ENCODE data around the gene DIAPH2.

The DIAPH2 gene

DNA sequence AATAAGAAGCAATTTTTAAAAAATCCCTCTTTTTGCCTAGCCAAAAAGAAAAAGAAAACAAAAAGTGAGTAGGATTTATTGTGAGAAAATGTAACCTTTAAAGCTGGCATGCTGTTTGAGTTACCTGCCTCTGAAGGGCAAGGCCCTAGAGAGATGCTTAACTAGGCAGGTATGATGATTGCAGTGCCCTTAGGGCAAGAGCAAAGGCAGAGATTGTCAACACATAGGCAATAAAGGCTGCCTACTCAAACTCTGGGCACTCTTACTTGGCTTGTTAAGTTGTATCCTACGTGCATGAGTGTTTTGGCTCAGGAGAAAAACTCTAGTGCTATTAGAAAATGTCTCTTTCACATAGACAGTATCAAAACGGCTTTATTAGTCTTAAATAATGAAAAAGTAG, 505.0 kb downstream of the DIAPH2 start:
- H3K9me3 ChIP-seq (ENCODE audit: low read length), result no peaks in the 10 kb centered on the region
- no peak overlapping the region for H3K9ac ChIP-seq (ENCODE audit: low read length)
- no peaks in the 10 kb centered on the region for H3K27me3 ChIP-seq (ENCODE audit: control insufficient read depth in 1 of 2, insufficient read depth in 2 of 2, low read length in 2 of 2)
- no peaks in the 10 kb centered on the region for H3K36me3 ChIP-seq (ENCODE audit: insufficient read depth, low read length)
- H3K4me3 ChIP-seq (ENCODE audit: low read depth in 1 of 2, low read length in 2 of 2), result no peak overlapping the region
- H3K4me1 ChIP-seq (ENCODE audit: insufficient read depth, low read length), result no peaks in the 10 kb centered on the region
- H3K27ac ChIP-seq (ENCODE audit: low read depth, low read length), result no peak overlapping the region

DNA sequence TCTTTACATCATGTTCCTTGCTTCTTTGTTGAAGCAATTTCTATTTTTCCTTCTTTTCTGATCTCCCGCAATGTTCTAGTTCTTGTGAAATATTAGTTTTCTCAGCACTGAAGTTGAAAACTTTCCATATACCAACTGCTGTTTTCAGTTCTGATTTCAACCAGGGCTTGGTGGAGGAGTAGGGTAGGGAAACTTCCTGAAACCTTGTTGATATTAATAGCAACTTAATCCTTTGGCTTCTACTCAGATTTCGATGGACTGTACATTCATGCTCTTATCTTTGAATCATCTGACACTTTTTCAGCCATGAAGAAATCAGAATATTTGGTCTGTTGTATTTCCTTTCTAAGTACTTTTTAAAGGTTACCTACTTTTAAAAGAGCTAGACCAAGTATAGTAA, 514.9 kb downstream of the DIAPH2 start:
- Histone ChIP-seq H3K4me1 (ENCODE audit: insufficient read depth, low read length) (no peaks in the 10 kb centered on the region), H3K4me3 (ENCODE audit: low read depth in 1 of 2, low read length in 2 of 2) (no peak overlapping the region), H3K9ac (ENCODE audit: low read length) (no peak overlapping the region), H3K27ac (ENCODE audit: low read depth, low read length) (no peak overlapping the region), H3K27me3 (ENCODE audit: control insufficient read depth in 1 of 2, insufficient read depth in 2 of 2, low read length in 2 of 2) (no peaks in the 10 kb centered on the region), H3K9me3 (ENCODE audit: low read length) (no peaks in the 10 kb centered on the region), H3K36me3 (ENCODE audit: insufficient read depth, low read length) (no peaks in the 10 kb centered on the region)

DNA sequence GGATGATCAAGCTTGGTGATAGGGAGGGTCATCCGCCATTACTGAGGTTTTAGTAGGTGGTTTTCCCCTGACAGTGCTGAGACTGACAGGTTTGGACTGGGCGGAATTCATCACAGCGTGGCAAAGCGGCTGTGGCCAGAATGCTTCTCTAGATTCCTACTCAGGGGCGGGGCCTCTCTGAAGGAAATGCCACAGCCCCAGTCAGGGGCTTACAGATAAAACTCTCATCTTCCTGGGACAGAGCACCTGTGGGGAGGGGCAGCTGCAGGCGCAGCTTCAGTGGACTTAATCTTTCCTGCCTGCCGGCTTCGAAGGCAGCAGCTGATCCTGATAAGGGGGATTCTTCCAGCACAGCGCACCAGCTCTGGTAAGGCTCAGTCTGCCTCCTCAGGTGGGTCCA, 515.8 kb downstream of the DIAPH2 start:
- H3K4me3 ChIP-seq (ENCODE audit: low read depth in 1 of 2, low read length in 2 of 2), result no peak overlapping the region
- no peaks in the 10 kb centered on the region for H3K9me3 ChIP-seq (ENCODE audit: low read length)
- no peak overlapping the region for H3K9ac ChIP-seq (ENCODE audit: low read length)
- no peaks in the 10 kb centered on the region for H3K27me3 ChIP-seq (ENCODE audit: control insufficient read depth in 1 of 2, insufficient read depth in 2 of 2, low read length in 2 of 2)
- no peaks in the 10 kb centered on the region for H3K4me1 ChIP-seq (ENCODE audit: insufficient read depth, low read length)
- no peaks in the 10 kb centered on the region for H3K36me3 ChIP-seq (ENCODE audit: insufficient read depth, low read length)
- no peak overlapping the region for H3K27ac ChIP-seq (ENCODE audit: low read depth, low read length)

DNA sequence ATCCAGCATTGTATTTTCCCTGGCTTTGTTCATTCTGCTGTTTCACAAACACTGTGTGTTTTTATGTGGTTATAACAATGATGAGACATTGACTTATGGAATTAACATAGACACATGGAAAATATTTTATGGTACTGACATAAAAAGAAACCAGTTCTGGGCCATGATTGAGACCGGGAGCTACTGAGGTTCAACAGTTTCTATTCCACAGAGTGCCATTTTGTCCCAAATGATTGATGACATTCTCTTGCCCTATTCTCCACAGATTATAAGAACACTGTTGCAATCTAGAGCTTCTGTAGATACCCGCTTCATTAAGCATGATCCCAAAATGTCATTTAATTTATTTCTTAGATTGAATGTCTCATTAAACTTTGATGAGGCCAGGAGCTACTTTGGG, 525.9 kb downstream of the DIAPH2 start:
- no peaks in the 10 kb centered on the region for H3K9me3 ChIP-seq (ENCODE audit: low read length)
- no peak overlapping the region for H3K9ac ChIP-seq (ENCODE audit: low read length)
- no peak overlapping the region for H3K27ac ChIP-seq (ENCODE audit: low read depth, low read length)
- H3K4me1 ChIP-seq (ENCODE audit: insufficient read depth, low read length), result no peaks in the 10 kb centered on the region
- H3K36me3 ChIP-seq (ENCODE audit: insufficient read depth, low read length), result no peaks in the 10 kb centered on the region
- no peak overlapping the region for H3K4me3 ChIP-seq (ENCODE audit: low read depth in 1 of 2, low read length in 2 of 2)
- no peaks in the 10 kb centered on the region for H3K27me3 ChIP-seq (ENCODE audit: control insufficient read depth in 1 of 2, insufficient read depth in 2 of 2, low read length in 2 of 2)

DNA sequence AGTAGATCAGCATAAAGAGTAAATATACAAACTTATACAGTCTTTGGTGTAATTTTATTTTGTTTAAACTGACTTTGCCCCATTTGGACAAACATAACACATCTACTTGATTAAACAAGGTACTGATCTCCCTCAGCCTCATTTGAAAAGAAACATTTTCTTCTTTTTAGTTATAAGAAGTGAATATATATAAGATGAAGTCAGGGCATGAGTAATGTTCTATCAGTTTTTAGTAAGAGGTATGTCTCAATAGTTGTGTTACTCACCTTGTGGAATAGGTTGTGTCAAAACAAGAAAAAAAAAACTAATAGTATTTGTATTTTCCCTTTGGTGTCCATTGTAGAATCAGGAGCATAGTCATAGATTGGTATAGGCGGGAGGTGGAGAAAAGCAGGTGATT, 526.4 kb downstream of the DIAPH2 start:
- H3K27me3 ChIP-seq (ENCODE audit: control insufficient read depth in 1 of 2, insufficient read depth in 2 of 2, low read length in 2 of 2), result no peaks in the 10 kb centered on the region
- H3K27ac ChIP-seq (ENCODE audit: low read depth, low read length), result no peak overlapping the region
- no peaks in the 10 kb centered on the region for H3K4me1 ChIP-seq (ENCODE audit: insufficient read depth, low read length)
- no peak overlapping the region for H3K9ac ChIP-seq (ENCODE audit: low read length)
- H3K4me3 ChIP-seq (ENCODE audit: low read depth in 1 of 2, low read length in 2 of 2), result no peak overlapping the region
- H3K9me3 ChIP-seq (ENCODE audit: low read length), result no peaks in the 10 kb centered on the region
- no peaks in the 10 kb centered on the region for H3K36me3 ChIP-seq (ENCODE audit: insufficient read depth, low read length)

DNA sequence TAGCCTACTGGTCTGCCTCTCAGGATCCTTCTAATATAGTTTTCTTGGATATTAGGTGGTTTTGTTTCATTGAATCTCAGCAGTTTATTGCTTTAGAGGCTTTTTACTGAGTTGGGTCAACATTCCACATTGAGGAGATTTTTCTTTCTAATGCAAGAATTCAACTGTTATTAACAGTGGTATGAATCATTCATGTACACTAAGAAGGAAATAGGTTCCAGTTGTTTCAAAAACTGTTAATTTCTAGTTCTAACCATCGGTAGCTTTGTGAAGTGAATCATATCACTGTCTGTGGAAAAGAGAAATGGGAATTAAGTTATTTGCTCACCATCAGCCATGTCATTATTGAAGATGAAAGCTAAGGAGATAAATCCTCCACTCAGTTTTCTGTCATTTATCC, 530.5 kb downstream of the DIAPH2 start:
- Histone ChIP-seq H3K9me3 (ENCODE audit: low read length) (no peaks in the 10 kb centered on the region), H3K27ac (ENCODE audit: low read depth, low read length) (no peak overlapping the region), H3K9ac (ENCODE audit: low read length) (no peak overlapping the region), H3K4me1 (ENCODE audit: insufficient read depth, low read length) (no peaks in the 10 kb centered on the region), H3K27me3 (ENCODE audit: control insufficient read depth in 1 of 2, insufficient read depth in 2 of 2, low read length in 2 of 2) (no peaks in the 10 kb centered on the region), H3K36me3 (ENCODE audit: insufficient read depth, low read length) (no peaks in the 10 kb centered on the region), H3K4me3 (ENCODE audit: low read depth in 1 of 2, low read length in 2 of 2) (no peak overlapping the region)

DNA sequence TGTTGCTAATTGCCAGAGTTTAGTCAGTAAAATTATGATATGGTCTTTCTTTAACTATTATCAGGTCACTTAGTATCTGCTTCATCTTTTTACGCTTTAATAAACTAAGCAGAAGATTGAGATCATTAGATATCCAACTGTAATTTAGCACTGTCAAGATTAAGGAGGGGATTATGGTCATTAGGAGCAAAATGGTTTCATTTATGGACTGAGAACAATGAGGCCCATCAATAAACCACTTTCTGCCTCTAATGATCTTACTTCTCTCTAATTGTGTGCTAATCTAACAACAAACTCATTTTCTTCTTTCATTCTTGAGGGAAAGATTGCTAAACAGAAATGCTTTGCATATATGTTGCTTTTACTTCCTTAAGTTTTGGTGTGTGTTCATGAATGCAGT, 539.5 kb downstream of the DIAPH2 start:
- no peaks in the 10 kb centered on the region for H3K27me3 ChIP-seq (ENCODE audit: control insufficient read depth in 1 of 2, insufficient read depth in 2 of 2, low read length in 2 of 2)

DNA sequence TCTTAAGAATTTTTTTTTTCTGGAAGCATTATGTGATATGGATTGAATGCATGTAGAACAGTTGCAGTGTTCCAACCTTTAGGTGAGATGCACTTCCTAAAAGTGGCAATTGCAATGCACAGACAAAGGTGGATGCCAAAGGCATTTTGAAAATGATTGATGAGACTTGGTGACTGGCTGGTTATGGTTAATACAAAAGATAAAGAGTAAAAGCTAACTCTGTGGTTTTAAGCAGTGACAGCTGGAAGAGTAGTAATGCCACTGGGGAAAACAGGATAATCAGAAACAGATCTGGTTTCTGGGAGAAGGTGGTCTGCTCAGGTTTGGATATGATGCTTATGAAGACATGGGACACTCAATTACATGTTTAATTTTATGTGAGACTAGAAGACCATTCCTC, 544.7 kb downstream of the DIAPH2 start:
- no peaks in the 10 kb centered on the region for H3K36me3 ChIP-seq (ENCODE audit: insufficient read depth, low read length)
- H3K27ac ChIP-seq (ENCODE audit: low read depth, low read length), result no peak overlapping the region
- H3K4me3 ChIP-seq (ENCODE audit: low read depth in 1 of 2, low read length in 2 of 2), result no peak overlapping the region
- H3K4me1 ChIP-seq (ENCODE audit: insufficient read depth, low read length), result no peaks in the 10 kb centered on the region
- H3K27me3 ChIP-seq (ENCODE audit: control insufficient read depth in 1 of 2, insufficient read depth in 2 of 2, low read length in 2 of 2), result no peaks in the 10 kb centered on the region
- H3K9ac ChIP-seq (ENCODE audit: low read length), result no peak overlapping the region
- H3K9me3 ChIP-seq (ENCODE audit: low read length), result no peaks in the 10 kb centered on the region

More for the DNA sequence above, 539.5 kb downstream of the DIAPH2 start:
- H3K4me3 ChIP-seq (ENCODE audit: low read depth in 1 of 2, low read length in 2 of 2), result no peak overlapping the region
- no peaks in the 10 kb centered on the region for H3K36me3 ChIP-seq (ENCODE audit: insufficient read depth, low read length)
- H3K27ac ChIP-seq (ENCODE audit: low read depth, low read length), result no peak overlapping the region
- no peaks in the 10 kb centered on the region for H3K4me1 ChIP-seq (ENCODE audit: insufficient read depth, low read length)
- no peaks in the 10 kb centered on the region for H3K9me3 ChIP-seq (ENCODE audit: low read length)
- H3K9ac ChIP-seq (ENCODE audit: low read length), result no peak overlapping the region

DNA sequence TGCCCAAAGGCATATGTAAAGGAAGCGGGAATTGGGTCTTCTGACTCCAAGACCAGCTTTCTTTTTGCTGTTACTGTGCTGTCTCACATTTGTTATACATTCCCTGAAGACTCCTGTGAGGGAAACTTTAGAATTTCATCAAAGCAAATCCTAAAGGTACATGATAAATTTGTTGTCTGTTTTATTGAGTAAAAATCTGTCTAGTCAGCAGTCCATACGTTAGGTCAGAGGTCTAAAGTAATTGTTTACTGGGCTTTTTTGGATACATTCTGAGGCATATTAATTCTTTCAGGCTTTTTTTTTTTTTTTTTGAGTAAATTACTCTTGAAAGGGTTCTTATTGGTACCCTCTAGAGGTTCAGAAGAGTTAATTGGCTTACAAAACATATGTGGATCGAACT, 546.3 kb downstream of the DIAPH2 start:
- Histone ChIP-seq H3K4me3 (ENCODE audit: low read depth in 1 of 2, low read length in 2 of 2) (no peak overlapping the region), H3K9me3 (ENCODE audit: low read length) (no peaks in the 10 kb centered on the region), H3K36me3 (ENCODE audit: insufficient read depth, low read length) (no peaks in the 10 kb centered on the region), H3K9ac (ENCODE audit: low read length) (no peak overlapping the region), H3K27ac (ENCODE audit: low read depth, low read length) (no peak overlapping the region), H3K27me3 (ENCODE audit: control insufficient read depth in 1 of 2, insufficient read depth in 2 of 2, low read length in 2 of 2) (no peaks in the 10 kb centered on the region), H3K4me1 (ENCODE audit: insufficient read depth, low read length) (no peaks in the 10 kb centered on the region)

DNA sequence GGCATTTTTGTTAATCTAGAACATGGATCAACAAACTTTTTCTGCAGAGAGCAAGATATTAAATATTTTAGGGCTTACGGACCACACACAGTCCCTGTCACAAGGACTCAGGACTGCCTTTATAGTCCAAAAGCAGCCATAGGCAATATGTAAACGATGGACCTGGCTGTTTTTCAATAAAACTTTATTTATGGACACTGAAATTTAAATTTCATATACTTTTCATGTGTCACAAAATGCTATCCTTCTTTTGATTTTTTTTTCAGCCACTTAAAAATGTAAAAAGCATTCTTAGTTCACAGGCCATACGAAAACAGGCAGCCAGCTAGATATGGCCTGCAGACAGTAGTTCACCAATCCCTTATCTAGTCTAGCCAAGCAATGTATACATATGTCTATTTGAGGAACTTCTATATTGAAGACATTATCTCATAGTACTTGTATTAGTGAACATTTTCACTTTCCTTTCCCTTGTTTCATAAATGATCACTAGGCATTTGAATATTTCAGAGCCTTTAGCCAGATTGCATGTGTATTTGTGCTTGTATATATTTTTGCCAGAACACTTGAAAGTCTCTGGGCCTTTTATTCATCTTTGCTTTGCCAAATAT, 549.9 kb downstream of the DIAPH2 start:
- H3K9ac ChIP-seq (ENCODE audit: low read length), result no peak overlapping the region
- no peak overlapping the region for H3K27ac ChIP-seq (ENCODE audit: low read depth, low read length)
- H3K9me3 ChIP-seq (ENCODE audit: low read length), result no peaks in the 10 kb centered on the region
- no peaks in the 10 kb centered on the region for H3K36me3 ChIP-seq (ENCODE audit: insufficient read depth, low read length)
- no peak overlapping the region for H3K4me3 ChIP-seq (ENCODE audit: low read depth in 1 of 2, low read length in 2 of 2)
- H3K27me3 ChIP-seq (ENCODE audit: control insufficient read depth in 1 of 2, insufficient read depth in 2 of 2, low read length in 2 of 2), result no peaks in the 10 kb centered on the region
- no peaks in the 10 kb centered on the region for H3K4me1 ChIP-seq (ENCODE audit: insufficient read depth, low read length)

DNA sequence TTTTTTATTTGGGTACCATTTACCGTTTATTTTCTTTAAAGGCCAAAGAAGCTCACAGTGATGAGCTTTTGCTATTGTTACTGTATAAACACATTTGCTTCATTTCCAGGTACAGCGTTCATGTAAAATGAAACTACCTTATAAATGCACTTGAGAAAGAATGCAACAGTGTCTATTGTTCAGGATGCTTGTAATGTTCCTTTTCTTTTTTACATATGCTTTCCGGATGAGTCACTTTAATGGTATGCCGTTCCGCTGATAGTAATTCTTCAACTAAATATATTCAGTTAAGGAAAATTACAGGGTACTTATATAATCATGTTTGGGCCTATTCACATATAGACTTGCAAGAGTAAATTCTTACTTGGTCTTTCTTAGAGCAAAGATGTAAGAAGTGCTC, 554.0 kb downstream of the DIAPH2 start:
- no peaks in the 10 kb centered on the region for H3K4me1 ChIP-seq (ENCODE audit: insufficient read depth, low read length)
- H3K9me3 ChIP-seq (ENCODE audit: low read length), result no peaks in the 10 kb centered on the region
- no peak overlapping the region for H3K9ac ChIP-seq (ENCODE audit: low read length)
- H3K36me3 ChIP-seq (ENCODE audit: insufficient read depth, low read length), result no peaks in the 10 kb centered on the region
- H3K27me3 ChIP-seq (ENCODE audit: control insufficient read depth in 1 of 2, insufficient read depth in 2 of 2, low read length in 2 of 2), result no peaks in the 10 kb centered on the region
- H3K27ac ChIP-seq (ENCODE audit: low read depth, low read length), result no peak overlapping the region
- no peak overlapping the region for H3K4me3 ChIP-seq (ENCODE audit: low read depth in 1 of 2, low read length in 2 of 2)

DNA sequence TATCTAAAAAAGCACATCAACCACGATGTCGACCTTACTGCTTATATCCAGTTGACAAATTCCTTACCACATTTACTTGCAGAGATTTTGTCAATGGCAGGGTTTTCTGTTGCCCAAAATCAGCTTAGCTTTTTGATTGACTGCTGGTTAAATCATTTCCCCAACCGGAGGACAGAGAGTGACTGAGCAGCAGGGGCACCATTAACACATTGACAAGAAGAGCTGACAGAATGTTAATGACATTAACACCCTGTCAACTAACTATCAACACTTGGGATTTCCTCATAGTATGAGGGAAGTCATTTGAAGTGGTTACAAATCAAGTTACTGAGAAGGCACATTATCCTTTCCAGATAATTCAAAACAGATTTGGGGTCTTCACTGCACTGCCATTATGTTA, 567.5 kb downstream of the DIAPH2 start:
- Histone ChIP-seq H3K4me1 (ENCODE audit: insufficient read depth, low read length) (no peaks in the 10 kb centered on the region), H3K4me3 (ENCODE audit: low read depth in 1 of 2, low read length in 2 of 2) (no peak overlapping the region)

More for the DNA sequence above, 567.5 kb downstream of the DIAPH2 start:
- H3K9ac ChIP-seq (ENCODE audit: low read length), result no peak overlapping the region
- no peak overlapping the region for H3K27ac ChIP-seq (ENCODE audit: low read depth, low read length)
- no peaks in the 10 kb centered on the region for H3K27me3 ChIP-seq (ENCODE audit: control insufficient read depth in 1 of 2, insufficient read depth in 2 of 2, low read length in 2 of 2)
- no peaks in the 10 kb centered on the region for H3K9me3 ChIP-seq (ENCODE audit: low read length)
- no peaks in the 10 kb centered on the region for H3K36me3 ChIP-seq (ENCODE audit: insufficient read depth, low read length)
